HepG2 (cell line): ENCODE results near the gene SRSF1. TPM values are rescaled to one million over a fixed set of nuclear protein-coding genes. Genes with fewer than 3 reads are reported as not detected.
A peak's percentile ranks its signal among the peaks of the same experiment; 100 is the strongest.

Source experiments
- CBX1 ChIP-seq: IDR thresholded peaks from one replicate; pipeline ENCODE4 v1.6.1; 2016; ENCODE audit warnings: antibody characterized with exemption, low read depth
- CBX5 ChIP-seq: sonication (generic); formaldehyde crosslinking; IDR thresholded peaks from 2 replicates; pipeline ENCODE4 v1.4.0; 2020; ENCODE audit warnings: missing genetic modification reagents, borderline replicate concordance
- GFI1 ChIP-seq: sonication (generic); formaldehyde crosslinking; IDR thresholded peaks from 2 replicates; pipeline ENCODE4 v1.5.0; 2020; ENCODE audit warnings: missing genetic modification reagents, mild to moderate bottlenecking, borderline replicate concordance
- MAX ChIP-seq: IDR thresholded peaks from 2 replicates; pipeline ENCODE4 v1.6.1; 2012; ENCODE audit warnings: inconsistent platforms
- MTERF4 ChIP-seq: sonication (generic); formaldehyde crosslinking; IDR thresholded peaks from 2 replicates; pipeline ENCODE4 v1.8.0; 2023; ENCODE audit warnings: mild to moderate bottlenecking, missing genetic modification reagents
- PAF1 ChIP-seq: IDR thresholded peaks from 2 replicates; pipeline ENCODE4 v1.6.1; 2016; ENCODE audit warnings: missing genetic modification reagents, missing compliant biosample characterization
- POLR2AphosphoS2 ChIP-seq: IDR thresholded peaks from 2 replicates; pipeline ENCODE4 v1.6.1; 2011; ENCODE audit warnings: low read depth, low read length, improper control_type of control experiment
- PTBP1 ChIP-seq: fragments of 200-400 bp; formaldehyde crosslinking; IDR thresholded peaks from 2 replicates; pipeline ENCODE4 v1.6.1; 2018; ENCODE audit warnings: low read length, low read depth; ENCODE audit not compliant: poor library complexity, severe bottlenecking
- RAD21 ChIP-seq: fragments of 450-650 bp; formaldehyde crosslinking; IDR thresholded peaks from 2 replicates; pipeline ENCODE4 v1.5.0; 2020; ENCODE audit warnings: mild to moderate bottlenecking
- SNAPC2 ChIP-seq: sonication (generic); formaldehyde crosslinking; IDR thresholded peaks from 2 replicates; pipeline ENCODE4 v1.8.1; 2022; ENCODE audit warnings: mild to moderate bottlenecking, missing genetic modification reagents
- TARDBP ChIP-seq: sonication (generic); formaldehyde crosslinking; IDR thresholded peaks from 2 replicates; pipeline ENCODE4 v1.8.0; 2022; ENCODE audit warnings: mild to moderate bottlenecking, missing genetic modification reagents
- TOE1 ChIP-seq: sonication (generic); formaldehyde crosslinking; IDR thresholded peaks from 2 replicates; pipeline ENCODE4 v1.4.0; 2020; ENCODE audit warnings: mild to moderate bottlenecking, missing genetic modification reagents
- ZBTB3 ChIP-seq: sonication (generic); formaldehyde crosslinking; IDR thresholded peaks from 2 replicates; pipeline ENCODE4 v1.4.0; 2020; ENCODE audit warnings: low read depth, mild to moderate bottlenecking, moderate library complexity, missing genetic modification reagents, borderline replicate concordance
- ZNF180 ChIP-seq: sonication (generic); formaldehyde crosslinking; IDR thresholded peaks from 2 replicates; pipeline ENCODE4 v1.4.0; 2020; ENCODE audit warnings: low read depth, missing genetic modification reagents, borderline replicate concordance
- ZNF232 ChIP-seq: sonication (generic); formaldehyde crosslinking; IDR thresholded peaks from 2 replicates; pipeline ENCODE4 v1.4.0; 2020; ENCODE audit warnings: missing genetic modification reagents, borderline replicate concordance
- ZNF367 ChIP-seq: sonication (generic); formaldehyde crosslinking; IDR thresholded peaks from 2 replicates; pipeline ENCODE4 v1.4.0; 2020; ENCODE audit warnings: missing genetic modification reagents, borderline replicate concordance
- ZNF776 ChIP-seq: sonication (generic); formaldehyde crosslinking; IDR thresholded peaks from 2 replicates; pipeline ENCODE4 v1.4.0; 2020; ENCODE audit warnings: mild to moderate bottlenecking, missing genetic modification reagents
- polyA plus RNA-seq, 8 experiments: library from polyadenylated mRNA; depleted of rRNA in 3 of 8; stranded (reverse) in 7 of 8; unstranded in 1 of 8; fragments of >200 nt; fragmentation: Illumina TruSeq in 4 of 8; extraction: Trizol in 4 of 8; gene quantifications; 2 replicates each; pipeline versions ENCODE4 v1.2.1 to v1.2.3, GENCODE V29; 2011 to 2016; ENCODE audit warnings: low read depth in 4 of 8, missing spikeins in 1 of 8, mixed read lengths in 1 of 8; ENCODE audit not compliant: insufficient read depth in 1 of 8
- total RNA-seq, 5 experiments: library from RNA; depleted of rRNA; stranded (reverse); fragments of >200 nt; fragmentation: Illumina TruSeq; extraction: Trizol; gene quantifications; 2 replicates each; pipeline ENCODE4 v1.2.3, GENCODE V29; 2016; ENCODE audit warnings: low read depth in 1 of 5
- TF ChIP-seq, protein P1 (sequence below): fragments of 450-650 bp; IDR thresholded peaks from 2 replicates; pipeline ENCODE4 v1.6.1; 2017; ENCODE audit warnings: mild to moderate bottlenecking
- TF ChIP-seq, protein P2 (sequence below): sonication (generic); formaldehyde crosslinking; IDR thresholded peaks from 2 replicates; pipeline ENCODE4 v1.8.0; 2022; ENCODE audit warnings: missing genetic modification reagents, mild to moderate bottlenecking, inconsistent platforms, borderline replicate concordance
- TF ChIP-seq, protein P3 (sequence below): IDR thresholded peaks from 2 replicates; pipeline ENCODE4 v1.6.1; 2018; ENCODE audit warnings: missing genetic modification reagents, mild to moderate bottlenecking, missing compliant biosample characterization
- TF ChIP-seq, protein P4 (sequence below): fragments of 450-650 bp; IDR thresholded peaks from 2 replicates; pipeline ENCODE4 v1.6.1; 2016

Gene SRSF1
- total and polyA plus RNA-seq, 2 of the 13 experiments (the other 11 are each of a cell fraction or from before 2014, with no cell fraction given) = 142 to 445 TPM

GRCh38 chr17:58006924-58007780 is at the start of gene SRSF1 (continued):
- TF ChIP-seq, protein P1, sequence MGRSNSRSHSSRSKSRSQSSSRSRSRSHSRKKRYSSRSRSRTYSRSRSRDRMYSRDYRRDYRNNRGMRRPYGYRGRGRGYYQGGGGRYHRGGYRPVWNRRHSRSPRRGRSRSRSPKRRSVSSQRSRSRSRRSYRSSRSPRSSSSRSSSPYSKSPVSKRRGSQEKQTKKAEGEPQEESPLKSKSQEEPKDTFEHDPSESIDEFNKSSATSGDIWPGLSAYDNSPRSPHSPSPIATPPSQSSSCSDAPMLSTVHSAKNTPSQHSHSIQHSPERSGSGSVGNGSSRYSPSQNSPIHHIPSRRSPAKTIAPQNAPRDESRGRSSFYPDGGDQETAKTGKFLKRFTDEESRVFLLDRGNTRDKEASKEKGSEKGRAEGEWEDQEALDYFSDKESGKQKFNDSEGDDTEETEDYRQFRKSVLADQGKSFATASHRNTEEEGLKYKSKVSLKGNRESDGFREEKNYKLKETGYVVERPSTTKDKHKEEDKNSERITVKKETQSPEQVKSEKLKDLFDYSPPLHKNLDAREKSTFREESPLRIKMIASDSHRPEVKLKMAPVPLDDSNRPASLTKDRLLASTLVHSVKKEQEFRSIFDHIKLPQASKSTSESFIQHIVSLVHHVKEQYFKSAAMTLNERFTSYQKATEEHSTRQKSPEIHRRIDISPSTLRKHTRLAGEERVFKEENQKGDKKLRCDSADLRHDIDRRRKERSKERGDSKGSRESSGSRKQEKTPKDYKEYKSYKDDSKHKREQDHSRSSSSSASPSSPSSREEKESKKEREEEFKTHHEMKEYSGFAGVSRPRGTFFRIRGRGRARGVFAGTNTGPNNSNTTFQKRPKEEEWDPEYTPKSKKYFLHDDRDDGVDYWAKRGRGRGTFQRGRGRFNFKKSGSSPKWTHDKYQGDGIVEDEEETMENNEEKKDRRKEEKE = no peak
- TF ChIP-seq CBX1 = peak; percentile 57
- TF ChIP-seq, protein P2, sequence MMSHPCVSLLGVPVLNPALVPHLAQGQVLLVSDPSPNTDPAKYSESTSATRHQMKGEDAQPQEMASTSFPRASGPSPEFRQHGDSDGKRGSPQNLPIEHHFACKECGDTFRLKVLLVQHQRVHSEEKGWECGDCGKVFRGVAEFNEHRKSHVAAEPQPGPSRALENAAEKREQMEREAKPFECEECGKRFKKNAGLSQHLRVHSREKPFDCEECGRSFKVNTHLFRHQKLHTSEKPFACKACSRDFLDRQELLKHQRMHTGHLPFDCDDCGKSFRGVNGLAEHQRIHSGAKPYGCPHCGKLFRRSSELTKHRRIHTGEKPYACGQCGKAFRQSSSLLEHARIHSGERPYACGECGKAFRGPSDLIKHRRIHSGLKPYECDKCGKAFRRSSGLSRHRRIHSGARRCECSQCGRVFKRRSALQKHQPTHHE (CRISPR knock-in tag) = peak; percentile 99
- TF ChIP-seq MAX = peak; percentile 96
- TF ChIP-seq TOE1 = peak; percentile 74
- peak; percentile 44 for TF ChIP-seq RAD21 (CRISPR knock-in tag)
- peak; percentile 21 for TF ChIP-seq PTBP1
- no peak for TF ChIP-seq ZNF367 (CRISPR knock-in tag)
- TF ChIP-seq ZNF180 (CRISPR knock-in tag) = peak; percentile 87; the same call in 1 of the 2 replicates
- TF ChIP-seq GFI1 = no peak; the same call in 1 of the 2 replicates
- TF ChIP-seq PAF1 (CRISPR knock-in tag) = 0 out of 2 replicates have a peak, but pooled peaks have one; percentile 54
- TF ChIP-seq POLR2AphosphoS2 = peak; percentile 96
- TF ChIP-seq CBX5 (CRISPR knock-in tag) = peak; percentile 52
- peak; percentile 96 for TF ChIP-seq TARDBP (CRISPR knock-in tag)
- TF ChIP-seq ZNF776 (CRISPR knock-in tag) = peak; percentile 77; the same call in 1 of the 2 replicates
- TF ChIP-seq, protein P3, sequence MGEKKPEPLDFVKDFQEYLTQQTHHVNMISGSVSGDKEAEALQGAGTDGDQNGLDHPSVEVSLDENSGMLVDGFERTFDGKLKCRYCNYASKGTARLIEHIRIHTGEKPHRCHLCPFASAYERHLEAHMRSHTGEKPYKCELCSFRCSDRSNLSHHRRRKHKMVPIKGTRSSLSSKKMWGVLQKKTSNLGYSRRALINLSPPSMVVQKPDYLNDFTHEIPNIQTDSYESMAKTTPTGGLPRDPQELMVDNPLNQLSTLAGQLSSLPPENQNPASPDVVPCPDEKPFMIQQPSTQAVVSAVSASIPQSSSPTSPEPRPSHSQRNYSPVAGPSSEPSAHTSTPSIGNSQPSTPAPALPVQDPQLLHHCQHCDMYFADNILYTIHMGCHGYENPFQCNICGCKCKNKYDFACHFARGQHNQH (CRISPR knock-in tag) = peak; percentile 87
- TF ChIP-seq, protein P4, sequence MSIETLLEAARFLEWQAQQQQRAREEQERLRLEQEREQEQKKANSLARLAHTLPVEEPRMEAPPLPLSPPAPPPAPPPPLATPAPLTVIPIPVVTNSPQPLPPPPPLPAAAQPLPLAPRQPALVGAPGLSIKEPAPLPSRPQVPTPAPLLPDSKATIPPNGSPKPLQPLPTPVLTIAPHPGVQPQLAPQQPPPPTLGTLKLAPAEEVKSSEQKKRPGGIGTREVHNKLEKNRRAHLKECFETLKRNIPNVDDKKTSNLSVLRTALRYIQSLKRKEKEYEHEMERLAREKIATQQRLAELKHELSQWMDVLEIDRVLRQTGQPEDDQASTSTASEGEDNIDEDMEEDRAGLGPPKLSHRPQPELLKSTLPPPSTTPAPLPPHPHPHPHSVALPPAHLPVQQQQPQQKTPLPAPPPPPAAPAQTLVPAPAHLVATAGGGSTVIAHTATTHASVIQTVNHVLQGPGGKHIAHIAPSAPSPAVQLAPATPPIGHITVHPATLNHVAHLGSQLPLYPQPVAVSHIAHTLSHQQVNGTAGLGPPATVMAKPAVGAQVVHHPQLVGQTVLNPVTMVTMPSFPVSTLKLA = peak; percentile 52; the same call in 1 of the 2 replicates
- peak; percentile 38 for TF ChIP-seq MTERF4
- TF ChIP-seq ZNF232 (CRISPR knock-in tag) = no peak; the same call in 1 of the 2 replicates
- peak; percentile 93 for TF ChIP-seq ZBTB3 (CRISPR knock-in tag)
- peak; percentile 91 for TF ChIP-seq SNAPC2
